ENCODE data around the gene GORASP1. TPM values are rescaled to one million over a fixed set of nuclear protein-coding genes. Genes with fewer than 3 reads are reported as not detected.

Gene GORASP1
- total RNA-seq, 1 experiment from 2014 or later = 39.4 TPM

DNA sequence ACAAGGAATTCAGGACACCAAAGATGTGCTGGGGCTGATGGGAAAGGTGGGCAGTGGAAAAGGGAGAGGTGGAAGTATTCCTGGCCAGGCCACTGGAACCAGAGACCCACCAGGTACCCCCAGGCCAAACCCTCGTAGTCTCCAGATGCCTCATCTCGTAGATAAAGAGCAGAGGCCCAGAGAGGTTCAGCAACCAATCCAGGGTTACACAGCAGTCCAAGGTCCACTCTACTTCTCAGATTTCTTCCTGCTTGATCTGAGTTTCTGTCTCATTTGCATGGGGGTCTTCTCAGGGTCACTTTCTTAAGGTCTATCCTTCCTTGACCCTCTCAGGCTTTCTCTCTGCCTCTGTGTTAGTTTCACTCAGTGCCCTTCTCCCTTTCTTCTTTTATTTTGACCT is 5.1 kb upstream of the GORASP1 start:
- Histone ChIP-seq H3K4me3 (ENCODE audit: low read depth in 2 of 2, low read length in 2 of 2) (no peak overlapping the region), H3K36me3 (ENCODE audit: control insufficient read depth, insufficient read depth, low read length) (no peaks in the 10 kb centered on the region), H3K4me1 (ENCODE audit: control insufficient read depth, insufficient read depth, low read length) (peaks cover 6% of the 10 kb centered on the region; the same call in 1 of the 2 replicates), H3K27ac (ENCODE audit: low read length) (no peak overlapping the region), H3K9me3 (ENCODE audit: control insufficient read depth, insufficient read depth, low read depth, low read length) (no peaks in the 10 kb centered on the region), H3K27me3 (ENCODE audit: control insufficient read depth, insufficient read depth, low read length) (no peaks in the 10 kb centered on the region)
- no peak for DNase-seq (ENCODE audit: low read depth, low spot score)
- CTCF ChIA-PET = no interaction called here
- no peak for TF ChIP-seq POLR2AphosphoS5 (IDR thresholded peaks at IDR 0.05; ENCODE audit: low read depth, low read length)
- TF ChIP-seq, protein P1, sequence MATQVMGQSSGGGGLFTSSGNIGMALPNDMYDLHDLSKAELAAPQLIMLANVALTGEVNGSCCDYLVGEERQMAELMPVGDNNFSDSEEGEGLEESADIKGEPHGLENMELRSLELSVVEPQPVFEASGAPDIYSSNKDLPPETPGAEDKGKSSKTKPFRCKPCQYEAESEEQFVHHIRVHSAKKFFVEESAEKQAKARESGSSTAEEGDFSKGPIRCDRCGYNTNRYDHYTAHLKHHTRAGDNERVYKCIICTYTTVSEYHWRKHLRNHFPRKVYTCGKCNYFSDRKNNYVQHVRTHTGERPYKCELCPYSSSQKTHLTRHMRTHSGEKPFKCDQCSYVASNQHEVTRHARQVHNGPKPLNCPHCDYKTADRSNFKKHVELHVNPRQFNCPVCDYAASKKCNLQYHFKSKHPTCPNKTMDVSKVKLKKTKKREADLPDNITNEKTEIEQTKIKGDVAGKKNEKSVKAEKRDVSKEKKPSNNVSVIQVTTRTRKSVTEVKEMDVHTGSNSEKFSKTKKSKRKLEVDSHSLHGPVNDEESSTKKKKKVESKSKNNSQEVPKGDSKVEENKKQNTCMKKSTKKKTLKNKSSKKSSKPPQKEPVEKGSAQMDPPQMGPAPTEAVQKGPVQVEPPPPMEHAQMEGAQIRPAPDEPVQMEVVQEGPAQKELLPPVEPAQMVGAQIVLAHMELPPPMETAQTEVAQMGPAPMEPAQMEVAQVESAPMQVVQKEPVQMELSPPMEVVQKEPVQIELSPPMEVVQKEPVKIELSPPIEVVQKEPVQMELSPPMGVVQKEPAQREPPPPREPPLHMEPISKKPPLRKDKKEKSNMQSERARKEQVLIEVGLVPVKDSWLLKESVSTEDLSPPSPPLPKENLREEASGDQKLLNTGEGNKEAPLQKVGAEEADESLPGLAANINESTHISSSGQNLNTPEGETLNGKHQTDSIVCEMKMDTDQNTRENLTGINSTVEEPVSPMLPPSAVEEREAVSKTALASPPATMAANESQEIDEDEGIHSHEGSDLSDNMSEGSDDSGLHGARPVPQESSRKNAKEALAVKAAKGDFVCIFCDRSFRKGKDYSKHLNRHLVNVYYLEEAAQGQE (IDR thresholded peaks at IDR 0.05; ENCODE audit: insufficient read depth in 1 of 2, low read depth in 2 of 2, low read length in 1 of 2) = no peak
- no peak for TF ChIP-seq SIN3A (IDR thresholded peaks at IDR 0.05; ENCODE audit: borderline replicate concordance, insufficient read depth, low read depth, low read length)
- TF ChIP-seq, protein P2, sequence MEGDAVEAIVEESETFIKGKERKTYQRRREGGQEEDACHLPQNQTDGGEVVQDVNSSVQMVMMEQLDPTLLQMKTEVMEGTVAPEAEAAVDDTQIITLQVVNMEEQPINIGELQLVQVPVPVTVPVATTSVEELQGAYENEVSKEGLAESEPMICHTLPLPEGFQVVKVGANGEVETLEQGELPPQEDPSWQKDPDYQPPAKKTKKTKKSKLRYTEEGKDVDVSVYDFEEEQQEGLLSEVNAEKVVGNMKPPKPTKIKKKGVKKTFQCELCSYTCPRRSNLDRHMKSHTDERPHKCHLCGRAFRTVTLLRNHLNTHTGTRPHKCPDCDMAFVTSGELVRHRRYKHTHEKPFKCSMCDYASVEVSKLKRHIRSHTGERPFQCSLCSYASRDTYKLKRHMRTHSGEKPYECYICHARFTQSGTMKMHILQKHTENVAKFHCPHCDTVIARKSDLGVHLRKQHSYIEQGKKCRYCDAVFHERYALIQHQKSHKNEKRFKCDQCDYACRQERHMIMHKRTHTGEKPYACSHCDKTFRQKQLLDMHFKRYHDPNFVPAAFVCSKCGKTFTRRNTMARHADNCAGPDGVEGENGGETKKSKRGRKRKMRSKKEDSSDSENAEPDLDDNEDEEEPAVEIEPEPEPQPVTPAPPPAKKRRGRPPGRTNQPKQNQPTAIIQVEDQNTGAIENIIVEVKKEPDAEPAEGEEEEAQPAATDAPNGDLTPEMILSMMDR (IDR thresholded peaks at IDR 0.05) = no peak
- TF ChIP-seq TCF7L2 (IDR thresholded peaks at IDR 0.05; ENCODE audit: low read depth, low read length) = no peak
- ATAC-seq = no peak
- in situ Hi-C loops (cut with HindIII; ENCODE audit: low pct_unique_long_range_greater_than_20kb, low sequenced_read_pairs) (no loop called here), intact Hi-C loops (cut with micrococcal nuclease; ENCODE audit: unreplicated experiment) (no loop called here)
- no TSS peak for BruUV-seq (replicated peaks)
- POLR2A ChIA-PET = no interaction called here

DNA sequence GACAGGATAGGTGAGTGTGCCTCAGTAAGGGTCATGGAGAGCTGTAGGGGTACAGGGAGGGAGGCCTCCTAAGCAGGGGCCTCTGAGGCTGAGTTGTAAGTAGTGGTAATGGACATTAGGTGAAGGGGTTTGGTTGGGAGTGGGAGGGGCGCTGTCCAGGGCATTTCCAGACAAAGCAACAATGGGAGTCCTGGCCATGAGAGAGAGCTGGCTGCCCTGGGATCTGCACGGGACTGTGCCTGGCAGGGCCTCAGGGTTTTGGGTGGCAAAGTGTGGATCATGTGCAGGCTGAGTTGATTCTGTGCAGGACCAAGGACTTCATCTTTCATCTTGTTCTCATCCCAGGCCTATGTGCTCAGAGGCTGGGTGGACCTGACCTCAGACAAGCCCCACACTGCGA is 4.7 kb upstream of the GORASP1 start:
- Histone ChIP-seq H3K27me3 (ENCODE audit: control insufficient read depth, insufficient read depth, low read length) (no peaks in the 10 kb centered on the region), H3K4me1 (ENCODE audit: control insufficient read depth, insufficient read depth, low read length) (peaks cover 6% of the 10 kb centered on the region; the same call in 1 of the 2 replicates), H3K9me3 (ENCODE audit: control insufficient read depth, insufficient read depth, low read depth, low read length) (no peaks in the 10 kb centered on the region), H3K36me3 (ENCODE audit: control insufficient read depth, insufficient read depth, low read length) (no peaks in the 10 kb centered on the region; the same call in 1 of the 2 replicates), H3K4me3 (ENCODE audit: low read depth in 2 of 2, low read length in 2 of 2) (no peak overlapping the region), H3K27ac (ENCODE audit: low read length) (no peak overlapping the region)
- BruUV-seq (replicated peaks) = no TSS peak
- ATAC-seq (no peak), DNase-seq (ENCODE audit: low read depth, low spot score) (no peak)
- intact Hi-C loops (cut with micrococcal nuclease; ENCODE audit: unreplicated experiment) = no loop called here
- in situ Hi-C loops (cut with HindIII; ENCODE audit: low pct_unique_long_range_greater_than_20kb, low sequenced_read_pairs) = no loop called here
- TF ChIP-seq, protein P1 (IDR thresholded peaks at IDR 0.05; ENCODE audit: insufficient read depth in 1 of 2, low read depth in 2 of 2, low read length in 1 of 2) = no peak
- TF ChIP-seq, protein P2 (IDR thresholded peaks at IDR 0.05) = no peak
- no peak for TF ChIP-seq SIN3A (IDR thresholded peaks at IDR 0.05; ENCODE audit: borderline replicate concordance, insufficient read depth, low read depth, low read length)
- no peak for TF ChIP-seq TCF7L2 (IDR thresholded peaks at IDR 0.05; ENCODE audit: low read depth, low read length)
- TF ChIP-seq POLR2AphosphoS5 (IDR thresholded peaks at IDR 0.05; ENCODE audit: low read depth, low read length) = no peak
- ChIA-PET POLR2A (no interaction called here), CTCF (no interaction called here)
